Measurements from ENCODE around the gene RAB24. TPM values are rescaled to one million over a fixed set of nuclear protein-coding genes. Genes with fewer than 3 reads are reported as not detected.

Gene RAB24
- total RNA-seq, 1 donor from 2014 or later = 28.3 TPM

DNA sequence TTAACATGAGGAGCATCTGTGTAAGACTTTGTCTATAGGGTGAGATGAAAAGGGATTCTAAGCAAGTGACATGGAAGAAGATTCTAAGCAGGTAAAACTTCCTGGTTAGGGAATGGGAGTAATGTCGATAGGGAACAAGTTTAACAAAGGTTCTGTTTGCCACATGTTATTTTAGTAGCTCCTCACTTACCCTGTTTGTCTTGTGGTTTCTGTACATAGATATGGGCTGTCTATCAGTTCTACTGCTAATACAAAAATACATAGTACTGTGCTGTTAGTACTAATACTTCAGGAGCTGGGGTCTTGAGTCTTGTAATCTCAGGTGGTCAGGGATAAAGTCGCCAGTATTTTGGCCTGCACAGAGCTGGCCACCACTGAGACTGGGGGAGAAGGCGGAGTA is 32.9 kb downstream of the RAB24 start:
- Mint-ChIP-seq H3K4me1 (no peaks in the 10 kb centered on the region), H3K36me3 (peaks cover 35% of the 10 kb centered on the region), H3K4me3 (no peak overlapping the region), H3K27ac (peak overlapping the region; percentile 6), H3K9me3 (no peaks in the 10 kb centered on the region), H3K27me3 (ENCODE audit: low read depth) (no peaks in the 10 kb centered on the region)
- TF ChIP-seq, protein P1, sequence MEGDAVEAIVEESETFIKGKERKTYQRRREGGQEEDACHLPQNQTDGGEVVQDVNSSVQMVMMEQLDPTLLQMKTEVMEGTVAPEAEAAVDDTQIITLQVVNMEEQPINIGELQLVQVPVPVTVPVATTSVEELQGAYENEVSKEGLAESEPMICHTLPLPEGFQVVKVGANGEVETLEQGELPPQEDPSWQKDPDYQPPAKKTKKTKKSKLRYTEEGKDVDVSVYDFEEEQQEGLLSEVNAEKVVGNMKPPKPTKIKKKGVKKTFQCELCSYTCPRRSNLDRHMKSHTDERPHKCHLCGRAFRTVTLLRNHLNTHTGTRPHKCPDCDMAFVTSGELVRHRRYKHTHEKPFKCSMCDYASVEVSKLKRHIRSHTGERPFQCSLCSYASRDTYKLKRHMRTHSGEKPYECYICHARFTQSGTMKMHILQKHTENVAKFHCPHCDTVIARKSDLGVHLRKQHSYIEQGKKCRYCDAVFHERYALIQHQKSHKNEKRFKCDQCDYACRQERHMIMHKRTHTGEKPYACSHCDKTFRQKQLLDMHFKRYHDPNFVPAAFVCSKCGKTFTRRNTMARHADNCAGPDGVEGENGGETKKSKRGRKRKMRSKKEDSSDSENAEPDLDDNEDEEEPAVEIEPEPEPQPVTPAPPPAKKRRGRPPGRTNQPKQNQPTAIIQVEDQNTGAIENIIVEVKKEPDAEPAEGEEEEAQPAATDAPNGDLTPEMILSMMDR (IDR thresholded peaks at IDR 0.05; ENCODE audit: unreplicated experiment) = no peak
- DNase-seq (ENCODE audit: low spot score in 2 of 2, unreplicated experiment in 2 of 2) = no peak

DNA sequence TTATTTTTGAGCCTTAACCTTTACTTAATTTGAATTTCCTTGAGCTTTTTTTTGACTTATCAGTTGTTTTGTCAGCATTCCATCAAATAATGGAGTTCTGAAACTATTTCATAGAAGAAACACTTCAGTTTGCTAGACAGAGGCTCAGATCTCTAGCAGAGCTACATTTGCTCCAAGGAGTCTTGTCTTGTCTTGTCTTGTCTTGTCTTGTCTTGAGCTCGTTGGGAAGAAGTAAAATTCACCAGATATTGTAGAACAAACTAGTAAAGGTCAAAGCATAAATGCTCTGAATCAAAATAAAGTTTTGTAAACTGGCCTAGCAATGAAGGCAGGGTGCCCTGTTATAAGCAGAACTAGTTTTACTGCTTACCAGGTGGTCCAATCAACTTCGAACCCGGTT is 33.5 kb downstream of the RAB24 start:
- Mint-ChIP-seq H3K4me3 (no peak overlapping the region), H3K27ac (no peak overlapping the region), H3K36me3 (peaks cover 37% of the 10 kb centered on the region), H3K27me3 (ENCODE audit: low read depth) (no peaks in the 10 kb centered on the region), H3K9me3 (no peaks in the 10 kb centered on the region), H3K4me1 (no peaks in the 10 kb centered on the region)
- DNase-seq (ENCODE audit: low spot score in 2 of 2, unreplicated experiment in 2 of 2) = no peak
- TF ChIP-seq, protein P1 (IDR thresholded peaks at IDR 0.05; ENCODE audit: unreplicated experiment) = no peak

DNA sequence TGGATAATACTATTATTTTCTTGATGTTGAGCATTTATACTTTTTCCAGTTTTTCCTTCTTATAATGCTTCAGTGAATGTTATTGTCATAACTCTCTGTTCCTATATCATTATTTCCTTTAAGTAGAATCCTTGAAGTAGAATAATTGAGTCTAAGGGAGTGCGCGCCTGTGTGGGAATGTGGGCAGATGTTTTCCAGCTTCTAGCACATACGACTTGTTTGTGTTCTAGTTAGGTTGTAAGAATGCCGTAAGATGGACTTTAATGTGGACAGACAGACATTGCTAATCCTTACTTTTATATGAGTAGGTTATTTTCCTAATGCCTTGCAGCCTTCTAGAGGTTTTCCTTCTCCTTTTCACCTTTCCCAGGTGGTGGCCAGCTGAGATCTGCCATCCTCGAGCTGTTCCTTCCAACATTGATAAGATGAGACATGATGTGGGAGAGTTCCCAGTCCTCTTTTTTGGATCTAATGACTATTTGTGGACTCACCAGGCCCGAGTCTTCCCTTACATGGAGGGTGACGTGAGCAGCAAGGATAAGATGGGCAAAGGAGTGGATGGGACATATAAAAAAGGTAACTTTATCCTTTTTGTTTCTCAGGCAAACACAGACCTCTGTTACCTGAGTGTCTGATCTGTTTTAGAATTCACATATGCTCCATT is 34.2 kb downstream of the RAB24 start:
- TF ChIP-seq, protein P1 (IDR thresholded peaks at IDR 0.05; ENCODE audit: unreplicated experiment) = no peak
- H3K27me3 Mint-ChIP-seq (ENCODE audit: low read depth) = no peaks in the 10 kb centered on the region
- peaks cover 38% of the 10 kb centered on the region for H3K36me3 Mint-ChIP-seq
- no peak for DNase-seq (ENCODE audit: low spot score in 2 of 2, unreplicated experiment in 2 of 2)
- H3K4me1 Mint-ChIP-seq = no peaks in the 10 kb centered on the region
- H3K27ac Mint-ChIP-seq = peak overlapping the region; percentile 57
- H3K4me3 Mint-ChIP-seq = no peak overlapping the region
- no peaks in the 10 kb centered on the region for H3K9me3 Mint-ChIP-seq

- Mint-ChIP-seq H3K27ac (no peak overlapping the region), H3K4me3 (no peak overlapping the region), H3K36me3 (peaks cover 37% of the 10 kb centered on the region), H3K9me3 (no peaks in the 10 kb centered on the region), H3K27me3 (ENCODE audit: low read depth) (no peaks in the 10 kb centered on the region), H3K4me1 (no peaks in the 10 kb centered on the region)
- TF ChIP-seq, protein P1 (IDR thresholded peaks at IDR 0.05; ENCODE audit: unreplicated experiment) = no peak
- DNase-seq (ENCODE audit: low spot score in 2 of 2, unreplicated experiment in 2 of 2) = no peak
Measured at GRCh38 chr5:177265395-177265794, 38.1 kb downstream of the RAB24 start.

DNA sequence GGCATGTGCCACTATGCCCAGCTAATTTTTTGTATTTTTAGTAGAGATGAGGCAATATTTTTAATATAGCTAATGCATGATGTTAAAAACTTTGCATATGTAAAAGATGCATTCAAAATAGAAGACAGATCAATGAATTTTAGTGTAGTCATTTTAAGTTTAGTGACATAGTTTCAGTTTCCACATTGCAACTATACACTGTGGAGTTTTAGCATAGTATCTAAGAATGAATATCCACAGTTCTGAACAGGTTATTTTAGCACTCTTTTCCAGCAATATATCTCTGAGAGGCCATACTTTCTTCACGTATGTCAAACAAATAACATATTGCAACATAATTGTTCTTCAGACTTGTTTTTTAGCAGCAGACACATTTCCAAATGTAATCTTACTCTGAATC is 39.3 kb downstream of the RAB24 start:
- DNase-seq (ENCODE audit: low spot score in 2 of 2, unreplicated experiment in 2 of 2) = no peak
- Mint-ChIP-seq H3K36me3 (peaks cover 44% of the 10 kb centered on the region), H3K4me3 (no peak overlapping the region), H3K27ac (peak overlapping the region; percentile 25), H3K4me1 (no peaks in the 10 kb centered on the region), H3K9me3 (no peaks in the 10 kb centered on the region), H3K27me3 (ENCODE audit: low read depth) (no peaks in the 10 kb centered on the region)
- TF ChIP-seq, protein P1 (IDR thresholded peaks at IDR 0.05; ENCODE audit: unreplicated experiment) = no peak
